Calu3 (cell line): ENCODE results near the gene MEI1. TPM values are rescaled to one million over a fixed set of nuclear protein-coding genes. Genes with fewer than 3 reads are reported as not detected.

Source experiments
- BruUV-seq: library from RNA; stranded (reverse); fragments of 400-500 nt; replicated peaks from 2 replicates; lab custom pipeline; 2021; lab: Mats Ljungman, UMichigan
- CTCF ChIA-PET: fragments of 300-600 bp; sonication (Branson Sonifier 250); formaldehyde crosslinking; loops from one replicate; lab custom pipeline; 2022; ENCODE audit warnings: antibody characterized with exemption; lab: Charles Lee
- DNase-seq: peaks from one replicate; pipeline ENCODE4 v3.0.0; 2022
- H3K27ac Mint-ChIP-seq: one replicate; pipeline ENCODE4 v1.8.0; 2022; ENCODE audit warnings: mixed read lengths; ENCODE audit not compliant: unreplicated experiment
- H3K27me3 Mint-ChIP-seq: one replicate; pipeline ENCODE4 v1.8.0; 2022; ENCODE audit warnings: mixed read lengths; ENCODE audit not compliant: unreplicated experiment
- H3K36me3 Mint-ChIP-seq: one replicate; pipeline ENCODE4 v1.8.0; 2022; ENCODE audit warnings: mild to moderate bottlenecking, moderate library complexity, mixed read lengths; ENCODE audit not compliant: insufficient read depth, unreplicated experiment
- H3K4me1 Mint-ChIP-seq: one replicate; pipeline ENCODE4 v1.8.0; 2022; ENCODE audit warnings: mild to moderate bottlenecking, low read depth, mixed read lengths; ENCODE audit not compliant: unreplicated experiment
- H3K4me3 Mint-ChIP-seq: one replicate; pipeline ENCODE4 v1.8.0; 2022; ENCODE audit warnings: mild to moderate bottlenecking, low read depth, moderate library complexity, mixed read lengths; ENCODE audit not compliant: unreplicated experiment
- H3K9me3 Mint-ChIP-seq: one replicate; pipeline ENCODE4 v1.8.0; 2022; ENCODE audit warnings: low read depth, mixed read lengths; ENCODE audit not compliant: unreplicated experiment
- CTCF ChIP-seq: fragments of 200-600 bp; IDR thresholded peaks from one replicate; pipeline ENCODE4 v1.8.0; 2022; ENCODE audit warnings: antibody characterized with exemption; ENCODE audit not compliant: unreplicated experiment
- intact Hi-C: fragments of 100-400 bp; cut with micrococcal nuclease; formaldehyde crosslinking; loops from one replicate; pipeline ENCODE4 v1.10.0; 2022; ENCODE audit not compliant: unreplicated experiment
- total RNA-seq: library from RNA; stranded (reverse); gene quantifications from 2 replicates; pipeline ENCODE4 v1.2.3, GENCODE V29; 2022

The MEI1 gene
- total RNA-seq, 1 experiment from 2014 or later = 0.68 TPM

- intact Hi-C loops = loop anchor here (1.0 kb wide), 1 partner anchor 244 kb away; no protein-coding TSS in a partner anchor
- CTCF ChIA-PET = interaction anchor here (0.5 to 2.6 kb wide), 29 partner anchors 9 to 1524 kb away, joined by 3 to 25 read pairs (median 5); partner anchors contain the start of genes CCDC134, DESI1, POLDIP3 and SNU13
- Mint-ChIP-seq H3K4me3 (peak overlapping the region; percentile 55), H3K9me3 (no peaks in the 10 kb centered on the region), H3K36me3 (peaks cover 5% of the 10 kb centered on the region), H3K4me1 (no peaks in the 10 kb centered on the region), H3K27me3 (no peaks in the 10 kb centered on the region), H3K27ac (peak overlapping the region; percentile 60)
- TF ChIP-seq CTCF = peak; percentile 95
- BruUV-seq = no TSS peak
- DNase-seq = peak; percentile 95
Measured at GRCh38 chr22:41697126-41697775, 2.1 kb upstream of the MEI1 start.

GRCh38 chr22:41700108-41700364 is 733 bp downstream of the MEI1 start:
- Mint-ChIP-seq H3K4me1 (no peaks in the 10 kb centered on the region), H3K27ac (no peak overlapping the region), H3K27me3 (no peaks in the 10 kb centered on the region), H3K36me3 (peaks cover 5% of the 10 kb centered on the region), H3K4me3 (no peak overlapping the region), H3K9me3 (no peaks in the 10 kb centered on the region)
- DNase-seq = no peak
- TF ChIP-seq CTCF = no peak
- CTCF ChIA-PET = no interaction called here
- BruUV-seq = no TSS peak
- intact Hi-C loops = no loop called here

GRCh38 chr22:41702763-41703162 is 3.5 kb downstream of the MEI1 start:
- peaks cover 14% of the 10 kb centered on the region for H3K27me3 Mint-ChIP-seq
- CTCF ChIA-PET = no interaction called here
- DNase-seq = no peak
- BruUV-seq = no TSS peak
- no peaks in the 10 kb centered on the region for H3K4me1 Mint-ChIP-seq
- no peaks in the 10 kb centered on the region for H3K9me3 Mint-ChIP-seq
- TF ChIP-seq CTCF = no peak
- H3K4me3 Mint-ChIP-seq = no peak overlapping the region
- intact Hi-C loops = no loop called here
- H3K36me3 Mint-ChIP-seq = no peaks in the 10 kb centered on the region
- no peak overlapping the region for H3K27ac Mint-ChIP-seq

- intact Hi-C loops = no loop called here
- TF ChIP-seq CTCF = no peak
- CTCF ChIA-PET = no interaction called here
- no peaks in the 10 kb centered on the region for H3K36me3 Mint-ChIP-seq
- H3K9me3 Mint-ChIP-seq = no peaks in the 10 kb centered on the region
- no peak for DNase-seq
- BruUV-seq = no TSS peak
- peaks cover 42% of the 10 kb centered on the region for H3K27me3 Mint-ChIP-seq
- no peak overlapping the region for H3K27ac Mint-ChIP-seq
- H3K4me3 Mint-ChIP-seq = no peak overlapping the region
- H3K4me1 Mint-ChIP-seq = no peaks in the 10 kb centered on the region
Measured at GRCh38 chr22:41709341-41709740, 10.0 kb downstream of the MEI1 start.
